Esophagus muscularis mucosa (tissue), 3 donors: ENCODE results near the gene SPNS3.

Experiments used
- CTCF ChIP-seq, 3 experiments: fragments of 200-600 bp in 2 of 3; fragments of 450-650 bp in 1 of 3; sonication (generic) in 2 of 3; IDR thresholded peaks; one replicate each; pipeline ENCODE4 v1.5.1; 2017 to 2019; ENCODE audit warnings: antibody characterized with exemption in 3 of 3, mild to moderate bottlenecking in 2 of 3, moderate library complexity in 1 of 3
- POLR2AphosphoS5 ChIP-seq, 2 donors: sonication (generic); formaldehyde crosslinking; IDR thresholded peaks; one replicate each; pipeline ENCODE4 v1.6.1; 2017; ENCODE audit warnings: antibody characterized with exemption in 2 of 2

- no peak for TF ChIP-seq CTCF (IDR thresholded peaks at IDR 0.05)
- TF ChIP-seq POLR2AphosphoS5 (IDR thresholded peaks at IDR 0.05), result no peak
Measured at GRCh38 chr17:4475001-4475400, 41.3 kb downstream of the SPNS3 start.
